GM19238 (cell line): ENCODE data around the gene THRA.
A peak's percentile ranks its signal among the peaks of the same experiment; 100 is the strongest.

Experiments
- DNase-seq: peaks from one replicate; pipeline ENCODE4 v3.0.0; 2011; ENCODE audit warnings: low spot score; ENCODE audit not compliant: insufficient read length

THRA gene

GRCh38 chr17:40098846-40099618 lies 36.3 kb downstream of the THRA start:
- peak; percentile 81 for DNase-seq

GRCh38 chr17:40099619-40100418 lies 37.1 kb downstream of the THRA start:
- no peak for DNase-seq

- no peak for DNase-seq
Observed at GRCh38 chr17:40100419-40100668, 37.6 kb downstream of the THRA start, which contains the start of gene NR1D1. Gene NR1D1 (minus strand): TSS chr17:40100589. CDS start chr17:40100094, 495 bp downstream.

- peak; percentile 68 for DNase-seq
Observed at GRCh38 chr17:40100669-40101366, 38.1 kb downstream of the THRA start.

- DNase-seq = no peak
Observed at GRCh38 chr17:40101367-40102210, 38.8 kb downstream of the THRA start.

GRCh38 chr17:40103071-40103661 lies 40.4 kb downstream of the THRA start:
- no peak for DNase-seq

- no peak for DNase-seq
Observed at GRCh38 chr17:40103688-40104087, 40.9 kb downstream of the THRA start.

- DNase-seq = no peak
Observed at GRCh38 chr17:40104594-40105486, 42.1 kb downstream of the THRA start.

GRCh38 chr17:40105861-40106759 lies 43.3 kb downstream of the THRA start:
- DNase-seq = no peak

GRCh38 chr17:40106760-40107521 lies 44.2 kb downstream of the THRA start:
- no peak for DNase-seq

- no peak for DNase-seq
Observed at GRCh38 chr17:40107522-40108174, 44.9 kb downstream of the THRA start.

- DNase-seq = no peak
Observed at GRCh38 chr17:40108970-40109824, 46.4 kb downstream of the THRA start.

GRCh38 chr17:40110026-40110845 lies 47.5 kb downstream of the THRA start:
- no peak for DNase-seq

- peak; percentile 77 for DNase-seq
Observed at GRCh38 chr17:40111221-40112128, 48.7 kb downstream of the THRA start.
